ENCODE results near the gene HIBCH. TPM values are rescaled to one million over a fixed set of nuclear protein-coding genes. Genes with fewer than 3 reads are reported as not detected.

Gene HIBCH
- total and polyA plus RNA-seq, 4 donors: 20.2 to 65.2 (median 32.8) TPM

GRCh38 chr2:190214426-190215194 is 105.0 kb downstream of the HIBCH start:
- no peak overlapping the region for H3K9ac ChIP-seq (ENCODE audit: low read depth in 1 of 2, low read length in 2 of 2)
- no peak for DNase-seq (ENCODE audit: low spot score)
- 77% methylated on average over 7 of the region's 7 CpGs for WGBS
- no peaks in the 10 kb centered on the region for H3K27me3 ChIP-seq (ENCODE audit: control insufficient read depth in 4 of 4, insufficient read depth in 4 of 4, low read length in 3 of 4)
- TF ChIP-seq RXRA (IDR thresholded peaks at IDR 0.05): no peak
- TF ChIP-seq HNF4A (conservative IDR thresholded peaks at IDR 0.05): no peak
- TF ChIP-seq EGR1 (IDR thresholded peaks at IDR 0.05; ENCODE audit: low read depth in 2 of 2): no peak
- no peak for TF ChIP-seq ATF3 (IDR thresholded peaks at IDR 0.05)
- TF ChIP-seq RAD21 (IDR thresholded peaks at IDR 0.05): no peak
- no peak for TF ChIP-seq HNF4G (IDR thresholded peaks at IDR 0.05)
- no peak for TF ChIP-seq ZBTB33 (IDR thresholded peaks at IDR 0.05)
- no peak for TF ChIP-seq GABPA (IDR thresholded peaks at IDR 0.05 in 1 of 2, conservative IDR thresholded peaks at IDR 0.05 in 1 of 2)
- no peak for TF ChIP-seq JUND (IDR thresholded peaks at IDR 0.05)
- TF ChIP-seq TAF1 (conservative IDR thresholded peaks at IDR 0.05): no peak
- TF ChIP-seq MAX (IDR thresholded peaks at IDR 0.05): no peak
- no peak for TF ChIP-seq REST (IDR thresholded peaks at IDR 0.05)
- TF ChIP-seq SP1 (IDR thresholded peaks at IDR 0.05): no peak
- TF ChIP-seq FOXA2 (IDR thresholded peaks at IDR 0.05): no peak
- no peak for TF ChIP-seq CTCF (IDR thresholded peaks at IDR 0.05; ENCODE audit: low read depth, low read length, missing input control)
- no peak for TF ChIP-seq NR2F2 (IDR thresholded peaks at IDR 0.05)
- TF ChIP-seq FOXA1 (IDR thresholded peaks at IDR 0.05): no peak
- TF ChIP-seq YY1 (IDR thresholded peaks at IDR 0.05): no peak
- H3K36me3 ChIP-seq (ENCODE audit: control insufficient read depth in 4 of 4, insufficient read depth in 3 of 4, low read depth in 1 of 4, low read length in 3 of 4): peaks cover 0 to 17% (median 4%) of the 10 kb centered on the region in 4 donors
- no peaks in the 10 kb centered on the region for H3K9me3 ChIP-seq (ENCODE audit: control insufficient read depth in 4 of 4, low read length in 3 of 4)
- no peak overlapping the region for H3K4me3 ChIP-seq (ENCODE audit: low read depth in 1 of 3, low read length in 3 of 3)
- H3K27ac ChIP-seq (ENCODE audit: low read depth in 1 of 2, low read length in 2 of 2): no peak overlapping the region
- H3K4me1 ChIP-seq (ENCODE audit: control insufficient read depth in 4 of 4, insufficient read depth in 4 of 4, low read length in 3 of 4): peaks cover 0 to 3% (median under 1%) of the 10 kb centered on the region in 4 donors

Measured in liver (tissue), 9 donors.